Measurements from ENCODE around the gene LRRIQ1.

The LRRIQ1 gene

GRCh38 chr12:85036733-85037132 lies 582 bp downstream of the LRRIQ1 start:
- H3K9me3 ChIP-seq (ENCODE audit: control insufficient read depth, insufficient read depth, low read depth, low read length): no peaks in the 10 kb centered on the region
- H3K27ac ChIP-seq (ENCODE audit: extremely low read depth, low read depth, low read length): no peak overlapping the region
- H3K4me3 ChIP-seq (ENCODE audit: low read depth, low read length): peak overlapping the region; percentile 78
- no peaks in the 10 kb centered on the region for H3K4me1 ChIP-seq (ENCODE audit: control insufficient read depth, insufficient read depth, low read length)
- POLR2A ChIA-PET: interaction anchor here (1.4 kb wide), 1 partner anchor 126 kb away, joined by 4 read pairs; no protein-coding TSS in a partner anchor
- no peak for TF ChIP-seq ZSCAN30 (tag by site-specific recombination; IDR thresholded peaks at IDR 0.05)
- peak; percentile 5 for TF ChIP-seq ZNF335 (tag by site-specific recombination; conservative IDR thresholded peaks at IDR 0.05)
- H3K36me3 ChIP-seq (ENCODE audit: control insufficient read depth in 2 of 2, insufficient read depth in 1 of 2, low read length in 2 of 2): no peaks in the 10 kb centered on the region
- CTCF ChIA-PET: interaction anchor here (1.2 to 1.3 kb wide), 2 partner anchors 162 to 193 kb away, joined by 4 read pairs; no protein-coding TSS in a partner anchor

DNA sequence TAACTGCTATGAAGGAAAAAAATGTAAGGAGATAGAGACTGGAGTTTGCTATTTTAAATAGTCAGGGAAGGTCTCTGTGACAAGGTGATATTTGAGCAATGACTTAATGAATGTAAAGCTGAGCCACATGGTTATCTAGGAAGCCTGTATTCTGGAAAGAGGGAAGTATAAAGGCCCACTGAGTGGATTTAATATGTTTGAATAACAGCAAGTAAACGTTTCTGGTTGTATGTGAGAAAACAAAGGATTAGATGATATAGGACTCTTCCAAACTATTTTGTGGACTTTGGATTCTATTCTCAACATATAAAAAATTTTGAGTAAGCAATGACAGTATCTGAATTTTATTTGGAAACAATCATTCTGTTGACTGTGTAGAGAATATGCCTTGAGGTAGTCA lies 5.2 kb downstream of the LRRIQ1 start:
- Histone ChIP-seq H3K4me1 (ENCODE audit: control insufficient read depth, insufficient read depth, low read length) (no peaks in the 10 kb centered on the region), H3K27ac (ENCODE audit: extremely low read depth, low read depth, low read length) (no peak overlapping the region), H3K36me3 (ENCODE audit: control insufficient read depth in 2 of 2, insufficient read depth in 1 of 2, low read length in 2 of 2) (no peaks in the 10 kb centered on the region), H3K4me3 (ENCODE audit: low read depth, low read length) (no peak overlapping the region), H3K9me3 (ENCODE audit: control insufficient read depth, insufficient read depth, low read depth, low read length) (no peaks in the 10 kb centered on the region)
- TF ChIP-seq ZNF148 (tag by site-specific recombination; IDR thresholded peaks at IDR 0.05; ENCODE audit: borderline replicate concordance): no peak
- TF ChIP-seq ZNF133 (tag by site-specific recombination; IDR thresholded peaks at IDR 0.05): no peak
- ChIA-PET POLR2A (no interaction called here), CTCF (interaction anchor here (0.7 kb wide), 1 partner anchor 478 kb away, joined by 3 read pairs; no protein-coding TSS in a partner anchor)

DNA sequence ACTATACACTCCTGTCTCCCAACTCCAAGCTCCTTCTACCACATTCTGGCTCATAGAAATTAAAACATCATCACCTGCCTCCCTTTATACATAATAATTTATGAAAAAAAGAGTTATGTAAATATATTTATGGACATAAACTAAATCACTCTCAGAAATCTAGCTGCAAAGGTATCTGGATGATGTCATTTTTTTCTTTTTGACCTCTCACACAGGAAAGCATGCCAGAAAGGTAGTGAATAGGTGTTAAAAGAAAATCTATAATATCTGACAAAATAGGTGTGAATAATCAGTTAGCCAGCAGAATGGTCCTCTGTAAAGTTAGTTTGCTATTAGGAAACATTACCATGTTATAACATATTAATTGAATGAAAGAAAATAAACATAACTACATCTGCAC lies 7.7 kb downstream of the LRRIQ1 start:
- CTCF ChIA-PET: interaction anchor here (1.9 kb wide), 1 partner anchor 14 kb away, joined by 9 read pairs; no protein-coding TSS in a partner anchor
- TF ChIP-seq, protein P1, sequence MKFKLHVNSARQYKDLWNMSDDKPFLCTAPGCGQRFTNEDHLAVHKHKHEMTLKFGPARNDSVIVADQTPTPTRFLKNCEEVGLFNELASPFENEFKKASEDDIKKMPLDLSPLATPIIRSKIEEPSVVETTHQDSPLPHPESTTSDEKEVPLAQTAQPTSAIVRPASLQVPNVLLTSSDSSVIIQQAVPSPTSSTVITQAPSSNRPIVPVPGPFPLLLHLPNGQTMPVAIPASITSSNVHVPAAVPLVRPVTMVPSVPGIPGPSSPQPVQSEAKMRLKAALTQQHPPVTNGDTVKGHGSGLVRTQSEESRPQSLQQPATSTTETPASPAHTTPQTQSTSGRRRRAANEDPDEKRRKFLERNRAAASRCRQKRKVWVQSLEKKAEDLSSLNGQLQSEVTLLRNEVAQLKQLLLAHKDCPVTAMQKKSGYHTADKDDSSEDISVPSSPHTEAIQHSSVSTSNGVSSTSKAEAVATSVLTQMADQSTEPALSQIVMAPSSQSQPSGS (tag by site-specific recombination; IDR thresholded peaks at IDR 0.05; ENCODE audit: low read depth): peak; percentile 58; the same call in 1 of the 2 replicates
- no peak for TF ChIP-seq ZNF837 (tag by site-specific recombination; IDR thresholded peaks at IDR 0.05)

GRCh38 chr12:85057370-85057963 lies 21.3 kb downstream of the LRRIQ1 start:
- H3K27ac ChIP-seq (ENCODE audit: extremely low read depth, low read depth, low read length): no peak overlapping the region
- H3K4me1 ChIP-seq (ENCODE audit: control insufficient read depth, insufficient read depth, low read length): no peaks in the 10 kb centered on the region
- ChIA-PET CTCF (interaction anchor here (0.6 to 4.2 kb wide), 26 partner anchors 9 to 1623 kb away, joined by 3 to 26 read pairs (median 4); no protein-coding TSS in a partner anchor), POLR2A (no interaction called here)
- no peak overlapping the region for H3K4me3 ChIP-seq (ENCODE audit: low read depth, low read length)
- TF ChIP-seq ZNF654 (tag by site-specific recombination; IDR thresholded peaks at IDR 0.05; ENCODE audit: low read depth) (peak; percentile 73), GLIS2 (tag by site-specific recombination; IDR thresholded peaks at IDR 0.05) (no peak)
- TF ChIP-seq, protein P2, sequence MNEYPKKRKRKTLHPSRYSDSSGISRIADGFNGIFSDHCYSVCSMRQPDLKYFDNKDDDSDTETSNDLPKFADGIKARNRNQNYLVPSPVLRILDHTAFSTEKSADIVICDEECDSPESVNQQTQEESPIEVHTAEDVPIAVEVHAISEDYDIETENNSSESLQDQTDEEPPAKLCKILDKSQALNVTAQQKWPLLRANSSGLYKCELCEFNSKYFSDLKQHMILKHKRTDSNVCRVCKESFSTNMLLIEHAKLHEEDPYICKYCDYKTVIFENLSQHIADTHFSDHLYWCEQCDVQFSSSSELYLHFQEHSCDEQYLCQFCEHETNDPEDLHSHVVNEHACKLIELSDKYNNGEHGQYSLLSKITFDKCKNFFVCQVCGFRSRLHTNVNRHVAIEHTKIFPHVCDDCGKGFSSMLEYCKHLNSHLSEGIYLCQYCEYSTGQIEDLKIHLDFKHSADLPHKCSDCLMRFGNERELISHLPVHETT (tag by site-specific recombination; IDR thresholded peaks at IDR 0.05): no peak
- H3K9me3 ChIP-seq (ENCODE audit: control insufficient read depth, insufficient read depth, low read depth, low read length): no peaks in the 10 kb centered on the region
- no peaks in the 10 kb centered on the region for H3K36me3 ChIP-seq (ENCODE audit: control insufficient read depth in 2 of 2, insufficient read depth in 1 of 2, low read length in 2 of 2)

More for the DNA sequence above, 7.7 kb downstream of the LRRIQ1 start:
- Histone ChIP-seq H3K4me3 (ENCODE audit: low read depth, low read length) (no peak overlapping the region), H3K36me3 (ENCODE audit: control insufficient read depth in 2 of 2, insufficient read depth in 1 of 2, low read length in 2 of 2) (no peaks in the 10 kb centered on the region), H3K4me1 (ENCODE audit: control insufficient read depth, insufficient read depth, low read length) (no peaks in the 10 kb centered on the region), H3K9me3 (ENCODE audit: control insufficient read depth, insufficient read depth, low read depth, low read length) (no peaks in the 10 kb centered on the region), H3K27ac (ENCODE audit: extremely low read depth, low read depth, low read length) (no peak overlapping the region)
- POLR2A ChIA-PET: no interaction called here
